Measurements from ENCODE around the gene ERI3. TPM values are rescaled to one million over a fixed set of nuclear protein-coding genes. Genes with fewer than 3 reads are reported as not detected.

The ERI3 gene
- total and polyA plus RNA-seq, 2 donors from 2014 or later, result 60.4 to 126 TPM

DNA sequence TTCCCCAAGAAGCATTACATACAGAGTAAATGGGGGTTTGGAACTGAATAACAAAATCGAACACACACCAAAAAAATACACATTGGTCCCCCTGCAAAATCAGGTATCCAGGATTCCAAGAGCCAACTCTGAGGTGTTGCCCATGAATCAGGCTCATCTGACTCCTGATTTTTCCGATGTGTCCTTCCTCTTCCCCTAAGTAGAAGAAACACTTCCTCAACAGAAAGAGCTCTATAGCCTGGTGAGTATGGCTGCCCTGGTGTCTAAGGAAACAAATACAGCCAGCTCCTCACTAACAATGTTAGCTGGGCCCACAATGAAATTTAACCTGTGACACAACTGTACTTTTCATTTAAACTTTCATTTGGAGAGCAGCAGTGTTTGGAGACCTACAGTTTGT is 33.6 kb downstream of the ERI3 start:
- TF ChIP-seq, protein P1, sequence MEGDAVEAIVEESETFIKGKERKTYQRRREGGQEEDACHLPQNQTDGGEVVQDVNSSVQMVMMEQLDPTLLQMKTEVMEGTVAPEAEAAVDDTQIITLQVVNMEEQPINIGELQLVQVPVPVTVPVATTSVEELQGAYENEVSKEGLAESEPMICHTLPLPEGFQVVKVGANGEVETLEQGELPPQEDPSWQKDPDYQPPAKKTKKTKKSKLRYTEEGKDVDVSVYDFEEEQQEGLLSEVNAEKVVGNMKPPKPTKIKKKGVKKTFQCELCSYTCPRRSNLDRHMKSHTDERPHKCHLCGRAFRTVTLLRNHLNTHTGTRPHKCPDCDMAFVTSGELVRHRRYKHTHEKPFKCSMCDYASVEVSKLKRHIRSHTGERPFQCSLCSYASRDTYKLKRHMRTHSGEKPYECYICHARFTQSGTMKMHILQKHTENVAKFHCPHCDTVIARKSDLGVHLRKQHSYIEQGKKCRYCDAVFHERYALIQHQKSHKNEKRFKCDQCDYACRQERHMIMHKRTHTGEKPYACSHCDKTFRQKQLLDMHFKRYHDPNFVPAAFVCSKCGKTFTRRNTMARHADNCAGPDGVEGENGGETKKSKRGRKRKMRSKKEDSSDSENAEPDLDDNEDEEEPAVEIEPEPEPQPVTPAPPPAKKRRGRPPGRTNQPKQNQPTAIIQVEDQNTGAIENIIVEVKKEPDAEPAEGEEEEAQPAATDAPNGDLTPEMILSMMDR (IDR thresholded peaks at IDR 0.05; ENCODE audit: borderline replicate concordance, extremely low read depth, insufficient read depth), result no peak
- DNase-seq, result no peak
- Histone ChIP-seq H3K27ac (ENCODE audit: low read depth in 2 of 2, low read length in 2 of 2) (no peak overlapping the region), H3K9ac (ENCODE audit: low read length in 3 of 3) (no peak overlapping the region), H3K4me3 (ENCODE audit: low read length in 3 of 3) (no peak overlapping the region), H3K4me1 (ENCODE audit: control insufficient read depth in 2 of 3, insufficient read depth in 2 of 3, low read depth in 1 of 3, low read length in 3 of 3) (peaks cover 0 to 4% (median 0%) of the 10 kb centered on the region in 3 donors), H3K9me3 (ENCODE audit: control insufficient read depth in 2 of 3, insufficient read depth in 1 of 3, low read length in 3 of 3) (no peaks in the 10 kb centered on the region), H3K27me3 (ENCODE audit: control insufficient read depth, insufficient read depth, low read length) (no peaks in the 10 kb centered on the region), H3K36me3 (ENCODE audit: control insufficient read depth in 2 of 3, insufficient read depth in 3 of 3, low read length in 3 of 3) (peaks cover 8 to 28% (median 14%) of the 10 kb centered on the region in 3 donors)
- intact Hi-C loops (cut with DNase I), result no loop called here
- FAIRE-seq, result no peak

GRCh38 chr1:44318097-44319088 is 36.7 kb downstream of the ERI3 start:
- no peak overlapping the region for H3K27ac ChIP-seq (ENCODE audit: low read depth in 2 of 2, low read length in 2 of 2)
- peaks cover 0 to 4% (median 0%) of the 10 kb centered on the region in 3 donors for H3K4me1 ChIP-seq (ENCODE audit: control insufficient read depth in 2 of 3, insufficient read depth in 2 of 3, low read depth in 1 of 3, low read length in 3 of 3)
- no peaks in the 10 kb centered on the region for H3K9me3 ChIP-seq (ENCODE audit: control insufficient read depth in 2 of 3, insufficient read depth in 1 of 3, low read length in 3 of 3)
- no peaks in the 10 kb centered on the region for H3K27me3 ChIP-seq (ENCODE audit: control insufficient read depth, insufficient read depth, low read length)
- H3K4me3 ChIP-seq (ENCODE audit: low read length in 3 of 3), result no peak overlapping the region
- no peak for FAIRE-seq
- TF ChIP-seq, protein P1 (IDR thresholded peaks at IDR 0.05; ENCODE audit: borderline replicate concordance, extremely low read depth, insufficient read depth), result peak; percentile 59
- intact Hi-C loops (cut with DNase I), result no loop called here
- H3K36me3 ChIP-seq (ENCODE audit: control insufficient read depth in 2 of 3, insufficient read depth in 3 of 3, low read length in 3 of 3), result peaks cover 8 to 29% (median 15%) of the 10 kb centered on the region in 3 donors
- DNase-seq, result peak in 3 of 5 donors; percentile 25 to 40 (median 37)
- no peak overlapping the region for H3K9ac ChIP-seq (ENCODE audit: low read length in 3 of 3)

GRCh38 chr1:44316231-44316759 is 38.8 kb downstream of the ERI3 start:
- Histone ChIP-seq H3K9me3 (ENCODE audit: control insufficient read depth in 2 of 3, insufficient read depth in 1 of 3, low read length in 3 of 3) (no peaks in the 10 kb centered on the region), H3K4me1 (ENCODE audit: control insufficient read depth in 2 of 3, insufficient read depth in 2 of 3, low read depth in 1 of 3, low read length in 3 of 3) (peaks cover 0 to 4% (median 0%) of the 10 kb centered on the region in 3 donors), H3K27ac (ENCODE audit: low read depth in 2 of 2, low read length in 2 of 2) (no peak overlapping the region), H3K27me3 (ENCODE audit: control insufficient read depth, insufficient read depth, low read length) (no peaks in the 10 kb centered on the region), H3K9ac (ENCODE audit: low read length in 3 of 3) (no peak overlapping the region), H3K4me3 (ENCODE audit: low read length in 3 of 3) (no peak overlapping the region), H3K36me3 (ENCODE audit: control insufficient read depth in 2 of 3, insufficient read depth in 3 of 3, low read length in 3 of 3) (peaks cover 8 to 43% (median 25%) of the 10 kb centered on the region in 3 donors)
- intact Hi-C loops (cut with DNase I), result no loop called here
- DNase-seq, result peak in 1 of 5 donors; percentile 35
- no peak for FAIRE-seq
- TF ChIP-seq, protein P1 (IDR thresholded peaks at IDR 0.05; ENCODE audit: borderline replicate concordance, extremely low read depth, insufficient read depth), result no peak

All from kidney (tissue), 14 donors.